Measurements from ENCODE around the gene DUSP16. TPM values are rescaled to one million over a fixed set of nuclear protein-coding genes. Genes with fewer than 3 reads are reported as not detected.

Gene DUSP16
- total RNA-seq: 15.5 TPM

DNA sequence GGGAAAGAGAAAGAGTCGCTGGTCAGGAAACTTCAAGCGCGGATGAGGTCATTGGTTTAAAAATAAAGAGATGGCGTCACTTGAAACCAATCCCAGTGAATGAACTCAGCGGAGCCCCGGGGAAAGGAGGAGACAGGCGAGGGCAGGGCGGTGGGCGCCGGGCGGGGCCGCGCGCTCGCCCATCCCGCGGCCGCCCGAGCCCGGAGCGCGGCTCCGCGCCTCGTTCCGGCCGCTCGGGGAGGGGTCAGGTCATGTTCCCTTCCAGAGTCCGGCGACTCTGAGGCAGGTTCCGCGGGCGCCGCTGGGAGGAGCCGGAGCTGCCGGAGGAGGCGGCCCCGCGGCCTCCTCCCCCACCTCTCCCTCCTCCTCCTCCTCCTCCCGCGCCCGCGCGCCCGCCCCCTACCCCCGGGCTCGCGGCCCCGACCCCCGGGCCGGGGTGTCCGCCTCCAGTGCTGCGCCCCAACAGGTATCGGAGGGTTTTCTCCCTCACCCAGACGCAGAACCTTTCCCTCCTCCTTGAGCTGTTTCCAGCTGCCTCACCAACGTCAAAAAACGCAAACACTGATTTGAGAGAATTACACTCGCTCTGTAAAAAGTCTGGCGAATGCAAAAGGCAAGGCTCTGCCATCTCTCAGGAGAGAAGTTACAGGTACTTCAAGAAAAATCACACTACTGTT lies at the start of gene DUSP16:
TSS of gene DUSP16 (minus strand) at position 279 of the 677 bp plus-strand sequence. CDS start 41,765 bp downstream, outside the sequence.

GRCh38 chr12:12611512-12612306 lies 49.0 kb upstream of the DUSP16 start, which contains the start of gene CREBL2:
TSS of gene CREBL2 (plus strand) at chr12:12611876. CDS start at chr12:12612173, 297 bp downstream.

Other genes starting within 250 kb of the DUSP16 start
- gene MANSC1, start 212.6 kb downstream of the DUSP16 start, total RNA-seq: 3.7 TPM
- gene BORCS5, start 205.8 kb downstream of the DUSP16 start, total RNA-seq: 22.6 TPM
- 54.7 TPM for gene CREBL2, start 49.0 kb upstream of the DUSP16 start, total RNA-seq
- gene GPR19, start 133.3 kb upstream of the DUSP16 start, total RNA-seq: 27.7 TPM
- gene CDKN1B, start 154.5 kb upstream of the DUSP16 start, total RNA-seq: 86.5 TPM
- gene APOLD1, start 222.8 kb upstream of the DUSP16 start, total RNA-seq: 26.1 TPM